Panc1 (cell line): ENCODE data around the gene EHD2. TPM values are rescaled to one million over a fixed set of nuclear protein-coding genes. Genes with fewer than 3 reads are reported as not detected.
A peak's percentile ranks its signal among the peaks of the same experiment; 100 is the strongest.

ENCODE experiments used
- ATAC-seq: fragments of 200-7000 bp; cut with Tn5 transposase; 2 replicates; pipeline ENCODE4 v1.9.1; 2020; ENCODE audit warnings: mild to moderate bottlenecking, moderate library complexity
- BruUV-seq: library from RNA; stranded (reverse); fragments of 400-500 nt; replicated peaks from 2 replicates; lab custom pipeline; 2021; lab: Mats Ljungman, UMichigan
- CTCF ChIA-PET: fragments of 300-600 bp; sonication (Branson Sonifier 250); formaldehyde crosslinking; loops from one replicate; lab custom pipeline; 2022; ENCODE audit warnings: antibody characterized with exemption; lab: Charles Lee
- POLR2A ChIA-PET: fragments of 300-600 bp; sonication (Branson Sonifier 250); formaldehyde crosslinking; loops from one replicate; lab custom pipeline; 2022; ENCODE audit warnings: antibody characterized with exemption; lab: Charles Lee
- DNase-seq: peaks from one replicate; pipeline ENCODE4 v3.0.0-alpha.2; 2010; ENCODE audit warnings: low read depth, low spot score
- H3K27ac ChIP-seq: 2 replicates; pipeline ENCODE4 v1.5.1; 2011; ENCODE audit warnings: mild to moderate bottlenecking, low read length, inconsistent platforms
- H3K27me3 ChIP-seq: fragments of 200-500 bp; sonication (Bioruptor generic); 2 replicates; pipeline ENCODE4 v1.6.0; 2014; ENCODE audit warnings: low read length, inconsistent platforms; ENCODE audit not compliant: control insufficient read depth, insufficient read depth
- H3K36me3 ChIP-seq: fragments of 200-500 bp; sonication (Bioruptor generic); 2 replicates; pipeline ENCODE4 v1.5.1; 2014; ENCODE audit warnings: inconsistent platforms, mild to moderate bottlenecking, low read length, moderate library complexity; ENCODE audit not compliant: control insufficient read depth, insufficient read depth
- H3K4me1 ChIP-seq: 2 replicates; pipeline ENCODE4 v1.5.1; 2011; ENCODE audit warnings: inconsistent platforms, mild to moderate bottlenecking, low read length, moderate library complexity; ENCODE audit not compliant: control insufficient read depth, insufficient read depth
- H3K4me3 ChIP-seq, 2 experiments: 2 replicates each; pipeline ENCODE4 v1.5.1; 2011 to 2012; ENCODE audit warnings: low read depth in 2 of 2, low read length in 2 of 2, mild to moderate bottlenecking in 2 of 2, inconsistent platforms in 1 of 2, moderate library complexity in 1 of 2
- H3K9me3 ChIP-seq: fragments of 200-500 bp; sonication (Bioruptor generic); 2 replicates; pipeline ENCODE4 v1.5.1; 2014; ENCODE audit warnings: low read depth, mild to moderate bottlenecking, inconsistent platforms, low read length, moderate library complexity; ENCODE audit not compliant: control insufficient read depth, insufficient read depth
- POLR2AphosphoS5 ChIP-seq: IDR thresholded peaks from 2 replicates; pipeline ENCODE4 v1.6.1; 2012; ENCODE audit warnings: mild to moderate bottlenecking, low read depth, low read length, moderate library complexity
- SIN3A ChIP-seq: IDR thresholded peaks from 2 replicates; pipeline ENCODE4 v1.6.1; 2012; ENCODE audit warnings: low read depth, mild to moderate bottlenecking, low read length, moderate library complexity, borderline replicate concordance; ENCODE audit not compliant: insufficient read depth
- TCF7L2 ChIP-seq: IDR thresholded peaks from 2 replicates; pipeline ENCODE4 v1.6.1; 2011; ENCODE audit warnings: mild to moderate bottlenecking, low read depth, low read length, inconsistent platforms
- in situ Hi-C: cut with HindIII; loops from 2 replicates; pipeline ENCODE4 v1.10.0; 2016; ENCODE audit warnings: low sequenced_read_pairs, low pct_unique_long_range_greater_than_20kb
- intact Hi-C: fragments of 100-400 bp; cut with micrococcal nuclease; formaldehyde crosslinking; loops from one replicate; pipeline ENCODE4 v1.10.0; 2022; ENCODE audit not compliant: unreplicated experiment
- total RNA-seq: library from RNA; stranded (reverse); gene quantifications from one replicate; pipeline ENCODE4 v1.2.1, GENCODE V29; 2021; ENCODE audit not compliant: unreplicated experiment
- TF ChIP-seq, protein P1 (sequence below): fragments of 450-650 bp; IDR thresholded peaks from 2 replicates; pipeline ENCODE4 v1.5.1; 2017; ENCODE audit warnings: mild to moderate bottlenecking
- TF ChIP-seq, protein P2 (sequence below), 2 experiments: IDR thresholded peaks; 2 replicates each; pipeline ENCODE4 v1.6.1; 2011 to 2012; ENCODE audit warnings: low read depth in 2 of 2, control low read depth in 1 of 2, low read length in 1 of 2, mild to moderate bottlenecking in 1 of 2, moderate library complexity in 1 of 2; ENCODE audit not compliant: insufficient read depth in 1 of 2

EHD2 gene
- total RNA-seq, 1 experiment from 2014 or later = 41.8 TPM

- ATAC-seq = peak; percentile 90
- no peaks in the 10 kb centered on the region for H3K36me3 ChIP-seq
- no peak overlapping the region for H3K27ac ChIP-seq
- CTCF ChIA-PET = interaction anchor here (0.5 to 1.1 kb wide), 9 partner anchors 24 to 488 kb away, joined by 3 to 7 read pairs (median 3); no protein-coding TSS in a partner anchor
- BruUV-seq = no TSS peak
- DNase-seq = no peak
- TF ChIP-seq TCF7L2 = no peak
- TF ChIP-seq, protein P1, sequence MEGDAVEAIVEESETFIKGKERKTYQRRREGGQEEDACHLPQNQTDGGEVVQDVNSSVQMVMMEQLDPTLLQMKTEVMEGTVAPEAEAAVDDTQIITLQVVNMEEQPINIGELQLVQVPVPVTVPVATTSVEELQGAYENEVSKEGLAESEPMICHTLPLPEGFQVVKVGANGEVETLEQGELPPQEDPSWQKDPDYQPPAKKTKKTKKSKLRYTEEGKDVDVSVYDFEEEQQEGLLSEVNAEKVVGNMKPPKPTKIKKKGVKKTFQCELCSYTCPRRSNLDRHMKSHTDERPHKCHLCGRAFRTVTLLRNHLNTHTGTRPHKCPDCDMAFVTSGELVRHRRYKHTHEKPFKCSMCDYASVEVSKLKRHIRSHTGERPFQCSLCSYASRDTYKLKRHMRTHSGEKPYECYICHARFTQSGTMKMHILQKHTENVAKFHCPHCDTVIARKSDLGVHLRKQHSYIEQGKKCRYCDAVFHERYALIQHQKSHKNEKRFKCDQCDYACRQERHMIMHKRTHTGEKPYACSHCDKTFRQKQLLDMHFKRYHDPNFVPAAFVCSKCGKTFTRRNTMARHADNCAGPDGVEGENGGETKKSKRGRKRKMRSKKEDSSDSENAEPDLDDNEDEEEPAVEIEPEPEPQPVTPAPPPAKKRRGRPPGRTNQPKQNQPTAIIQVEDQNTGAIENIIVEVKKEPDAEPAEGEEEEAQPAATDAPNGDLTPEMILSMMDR = peak; percentile 86
- no peaks in the 10 kb centered on the region for H3K4me1 ChIP-seq
- POLR2A ChIA-PET = no interaction called here
- intact Hi-C loops (loop anchor here (2.0 kb wide), 1 partner anchor 23 kb away; no protein-coding TSS in a partner anchor), in situ Hi-C loops (no loop called here)
- no peaks in the 10 kb centered on the region for H3K27me3 ChIP-seq
- no peak overlapping the region for H3K4me3 ChIP-seq
- H3K9me3 ChIP-seq = no peaks in the 10 kb centered on the region
These were observed 52.5 kb downstream of the EHD2 start for GRCh38 chr19:47765523-47766358.

- ChIA-PET POLR2A (no interaction called here), CTCF (interaction anchor here (0.6 kb wide), 1 partner anchor 90 kb away, joined by 3 read pairs; no protein-coding TSS in a partner anchor)
- Histone ChIP-seq H3K4me3 (no peak overlapping the region), H3K4me1 (no peaks in the 10 kb centered on the region), H3K9me3 (no peaks in the 10 kb centered on the region), H3K27me3 (no peaks in the 10 kb centered on the region), H3K36me3 (no peaks in the 10 kb centered on the region), H3K27ac (no peak overlapping the region)
- ATAC-seq (no peak), DNase-seq (no peak)
- intact Hi-C loops = loop anchor here (2.0 kb wide), 1 partner anchor 23 kb away; no protein-coding TSS in a partner anchor
- in situ Hi-C loops = no loop called here
- TF ChIP-seq, protein P1 = no peak
- TF ChIP-seq SIN3A (no peak), POLR2AphosphoS5 (no peak), TCF7L2 (no peak)
- TF ChIP-seq, protein P2, sequence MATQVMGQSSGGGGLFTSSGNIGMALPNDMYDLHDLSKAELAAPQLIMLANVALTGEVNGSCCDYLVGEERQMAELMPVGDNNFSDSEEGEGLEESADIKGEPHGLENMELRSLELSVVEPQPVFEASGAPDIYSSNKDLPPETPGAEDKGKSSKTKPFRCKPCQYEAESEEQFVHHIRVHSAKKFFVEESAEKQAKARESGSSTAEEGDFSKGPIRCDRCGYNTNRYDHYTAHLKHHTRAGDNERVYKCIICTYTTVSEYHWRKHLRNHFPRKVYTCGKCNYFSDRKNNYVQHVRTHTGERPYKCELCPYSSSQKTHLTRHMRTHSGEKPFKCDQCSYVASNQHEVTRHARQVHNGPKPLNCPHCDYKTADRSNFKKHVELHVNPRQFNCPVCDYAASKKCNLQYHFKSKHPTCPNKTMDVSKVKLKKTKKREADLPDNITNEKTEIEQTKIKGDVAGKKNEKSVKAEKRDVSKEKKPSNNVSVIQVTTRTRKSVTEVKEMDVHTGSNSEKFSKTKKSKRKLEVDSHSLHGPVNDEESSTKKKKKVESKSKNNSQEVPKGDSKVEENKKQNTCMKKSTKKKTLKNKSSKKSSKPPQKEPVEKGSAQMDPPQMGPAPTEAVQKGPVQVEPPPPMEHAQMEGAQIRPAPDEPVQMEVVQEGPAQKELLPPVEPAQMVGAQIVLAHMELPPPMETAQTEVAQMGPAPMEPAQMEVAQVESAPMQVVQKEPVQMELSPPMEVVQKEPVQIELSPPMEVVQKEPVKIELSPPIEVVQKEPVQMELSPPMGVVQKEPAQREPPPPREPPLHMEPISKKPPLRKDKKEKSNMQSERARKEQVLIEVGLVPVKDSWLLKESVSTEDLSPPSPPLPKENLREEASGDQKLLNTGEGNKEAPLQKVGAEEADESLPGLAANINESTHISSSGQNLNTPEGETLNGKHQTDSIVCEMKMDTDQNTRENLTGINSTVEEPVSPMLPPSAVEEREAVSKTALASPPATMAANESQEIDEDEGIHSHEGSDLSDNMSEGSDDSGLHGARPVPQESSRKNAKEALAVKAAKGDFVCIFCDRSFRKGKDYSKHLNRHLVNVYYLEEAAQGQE (IDR thresholded peaks at IDR 0.05; ENCODE audit: insufficient read depth in 1 of 2, low read depth in 2 of 2, low read length in 1 of 2) = no peak
- BruUV-seq = no TSS peak
These were observed 53.1 kb downstream of the EHD2 start for GRCh38 chr19:47766359-47766620.
